ENCODE data around the gene PRKG1. TPM values are rescaled to one million over a fixed set of nuclear protein-coding genes. Genes with fewer than 3 reads are reported as not detected.

PRKG1 gene
- polyA plus RNA-seq, 1 donor = 38.2 TPM

GRCh38 chr10:51800725-51801424 is 726.6 kb downstream of the PRKG1 start:
- no peak for DNase-seq (ENCODE audit: low read depth)

- no peak for DNase-seq (ENCODE audit: low read depth)
Measured at GRCh38 chr10:51802030-51802429, 727.7 kb downstream of the PRKG1 start.

- no peak for DNase-seq (ENCODE audit: low read depth)
Measured at GRCh38 chr10:51804866-51805265, 730.6 kb downstream of the PRKG1 start.

GRCh38 chr10:51806079-51806835 is 732.0 kb downstream of the PRKG1 start:
- DNase-seq (ENCODE audit: low read depth) = no peak

GRCh38 chr10:51808187-51808586 is 733.9 kb downstream of the PRKG1 start:
- no peak for DNase-seq (ENCODE audit: low read depth)

GRCh38 chr10:51815723-51816122 is 741.4 kb downstream of the PRKG1 start:
- no peak for DNase-seq (ENCODE audit: low read depth)

GRCh38 chr10:51821045-51821444 is 746.8 kb downstream of the PRKG1 start:
- DNase-seq (ENCODE audit: low read depth) = no peak

GRCh38 chr10:51821745-51822144 is 747.5 kb downstream of the PRKG1 start:
- no peak for DNase-seq (ENCODE audit: low read depth)

- no peak for DNase-seq (ENCODE audit: low read depth)
Measured at GRCh38 chr10:51832652-51833383, 758.5 kb downstream of the PRKG1 start.

- DNase-seq (ENCODE audit: low read depth) = no peak
Measured at GRCh38 chr10:51834548-51834947, 760.3 kb downstream of the PRKG1 start.

GRCh38 chr10:51838471-51838870 is 764.2 kb downstream of the PRKG1 start:
- no peak for DNase-seq (ENCODE audit: low read depth)

GRCh38 chr10:51843966-51844365 is 769.7 kb downstream of the PRKG1 start:
- no peak for DNase-seq (ENCODE audit: low read depth)

- no peak for DNase-seq (ENCODE audit: low read depth)
Measured at GRCh38 chr10:51846856-51847506, 772.7 kb downstream of the PRKG1 start.

- DNase-seq (ENCODE audit: low read depth) = no peak
Measured at GRCh38 chr10:51852297-51852696, 778.0 kb downstream of the PRKG1 start.

- no peak for DNase-seq (ENCODE audit: low read depth)
Measured at GRCh38 chr10:51857305-51857704, 783.0 kb downstream of the PRKG1 start.

GRCh38 chr10:51860257-51860656 is 786.0 kb downstream of the PRKG1 start:
- DNase-seq (ENCODE audit: low read depth) = no peak

GRCh38 chr10:51861051-51861450 is 786.8 kb downstream of the PRKG1 start:
- DNase-seq (ENCODE audit: low read depth) = peak; percentile 28

GRCh38 chr10:51861731-51862130 is 787.4 kb downstream of the PRKG1 start:
- DNase-seq (ENCODE audit: low read depth) = no peak

- DNase-seq (ENCODE audit: low read depth) = no peak
Measured at GRCh38 chr10:51862149-51862548, 787.9 kb downstream of the PRKG1 start.

- no peak for DNase-seq (ENCODE audit: low read depth)
Measured at GRCh38 chr10:51867956-51868355, 793.7 kb downstream of the PRKG1 start.

- no peak for DNase-seq (ENCODE audit: low read depth)
Measured at GRCh38 chr10:51874131-51874530, 799.8 kb downstream of the PRKG1 start.

GRCh38 chr10:51875610-51876009 is 801.3 kb downstream of the PRKG1 start:
- DNase-seq (ENCODE audit: low read depth) = no peak
